ENCODE measurements around the gene AQP12B.

The AQP12B gene

DNA sequence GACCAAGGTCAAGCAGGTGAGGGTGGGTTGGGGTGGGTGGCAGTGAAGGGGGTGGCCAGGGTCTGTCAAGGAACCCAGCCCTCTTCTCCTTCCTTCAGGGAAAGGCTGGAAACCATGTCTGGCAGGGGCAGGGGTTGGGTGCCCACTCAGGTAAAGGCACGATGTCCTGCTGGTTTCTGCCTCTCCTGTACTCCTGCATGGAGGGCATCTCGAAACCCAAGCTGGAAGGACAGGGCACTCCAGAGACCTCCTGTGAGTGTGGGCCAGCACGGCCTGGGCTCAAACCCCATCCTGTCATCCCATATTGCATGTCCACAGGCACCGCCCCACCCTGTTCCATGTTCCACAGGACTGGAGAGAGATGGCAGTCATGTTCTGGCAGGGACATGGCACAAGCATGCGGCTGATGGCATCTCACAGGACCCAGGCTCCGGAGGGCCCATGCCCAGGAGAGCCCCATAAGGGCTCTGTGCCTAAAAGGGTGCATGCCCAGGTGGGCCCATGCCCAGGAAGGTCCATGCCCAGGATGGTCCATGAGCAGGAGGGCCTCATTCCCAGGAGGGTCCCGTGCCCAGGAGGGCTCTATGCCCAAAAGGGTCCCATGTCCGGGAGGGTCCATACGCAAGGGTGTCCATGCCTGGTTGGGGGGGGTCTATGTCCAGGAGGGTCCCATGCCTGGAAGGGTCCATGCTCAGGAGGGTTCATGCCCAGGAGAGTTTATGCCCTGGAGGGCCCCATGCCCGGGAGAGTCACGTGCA, 51.0 kb downstream of the AQP12B start:
- no peak for DNase-seq

GRCh38 chr2:240630771-240631547, 51.7 kb downstream of the AQP12B start:
- DNase-seq: peak in 1 of 14 donors; percentile 70

GRCh38 chr2:240629968-240630770, 52.5 kb downstream of the AQP12B start:
- no peak for DNase-seq

GRCh38 chr2:240629619-240629967, 53.1 kb downstream of the AQP12B start:
- no peak for DNase-seq

DNA sequence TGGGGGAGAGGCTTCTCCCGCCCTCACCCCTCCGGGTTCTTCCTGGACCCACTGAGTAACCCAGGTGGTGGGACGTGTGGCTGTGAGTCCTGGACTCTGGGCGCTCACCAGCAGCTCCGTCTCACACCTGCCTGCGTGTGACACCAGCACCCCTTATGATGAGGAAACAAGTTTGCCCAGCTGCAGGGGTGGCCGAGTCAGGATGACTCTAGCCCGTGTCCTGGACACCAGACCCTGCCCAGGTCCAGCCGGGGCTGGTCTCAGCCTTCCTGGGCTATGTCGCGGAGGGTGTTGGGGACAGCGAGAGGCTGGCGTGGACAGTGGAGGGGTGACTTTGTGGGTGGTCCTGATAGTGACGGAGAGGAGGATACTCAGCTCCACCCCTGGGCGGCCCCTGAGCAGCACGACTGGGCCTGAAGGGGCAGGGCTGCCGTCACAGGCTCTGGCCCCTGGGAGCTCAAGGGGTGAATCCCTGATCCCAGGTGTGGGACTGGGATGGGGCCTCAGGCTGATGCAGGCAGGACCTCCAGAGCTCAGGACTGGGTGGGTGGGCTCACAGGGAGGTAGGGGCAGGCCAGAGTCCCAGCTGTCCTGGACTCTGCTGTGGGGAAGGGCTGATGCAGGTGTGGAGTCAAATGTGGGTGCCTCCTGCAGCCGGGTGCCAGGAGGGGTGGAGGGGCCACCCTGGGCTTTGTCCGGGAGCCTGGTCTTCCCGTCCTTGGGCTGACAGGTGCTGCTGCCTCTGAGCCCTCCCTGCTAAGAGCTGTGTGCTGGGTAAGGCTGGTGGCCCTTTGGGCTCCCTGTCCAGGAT, 53.7 kb downstream of the AQP12B start:
- DNase-seq: no peak

DNA sequence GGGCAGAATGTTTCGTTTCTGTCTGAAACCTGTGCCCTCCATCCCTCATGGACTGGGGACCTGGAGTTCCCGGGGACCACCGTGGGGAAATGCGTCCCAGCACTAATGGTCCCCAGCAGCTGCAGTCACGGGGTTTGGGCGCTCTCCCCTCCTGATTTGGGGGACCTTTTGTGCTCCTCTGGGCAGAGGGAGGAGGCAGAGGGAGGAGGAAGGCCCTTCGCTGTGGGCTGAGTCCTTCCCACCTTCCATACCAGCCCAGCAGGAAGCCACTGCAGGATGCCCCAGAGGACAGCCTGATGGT, 54.2 kb downstream of the AQP12B start:
- DNase-seq: no peak

- DNase-seq: no peak
Observed at GRCh38 chr2:240627736-240628506, 54.8 kb downstream of the AQP12B start.

- peak in 1 of 14 donors; percentile 19 for DNase-seq
Observed at GRCh38 chr2:240626531-240627300, 56.0 kb downstream of the AQP12B start.
